Nephron progenitor cell (in vitro differentiated cells): ENCODE data around the gene PRDM2.

Experiments
- DNase-seq: peaks from one replicate; pipeline ENCODE4 v3.0.0; 2021
- H3K27ac Mint-ChIP-seq: 2 replicates; pipeline ENCODE4 v1.8.0; 2021; ENCODE audit warnings: mild to moderate bottlenecking, moderate library complexity, mixed read lengths
- H3K27me3 Mint-ChIP-seq: 2 replicates; pipeline ENCODE4 v1.8.0; 2021; ENCODE audit warnings: mild to moderate bottlenecking, low read depth, mixed read lengths; ENCODE audit not compliant: poor library complexity
- H3K36me3 Mint-ChIP-seq: 2 replicates; pipeline ENCODE4 v1.8.0; 2021; ENCODE audit warnings: low read depth, mixed read lengths
- H3K4me1 Mint-ChIP-seq: 2 replicates; pipeline ENCODE4 v1.8.0; 2021; ENCODE audit warnings: mixed read lengths
- H3K4me3 Mint-ChIP-seq: 2 replicates; pipeline ENCODE4 v1.8.0; 2021; ENCODE audit warnings: mild to moderate bottlenecking, moderate library complexity, mixed read lengths
- H3K9me3 Mint-ChIP-seq: 2 replicates; pipeline ENCODE4 v1.8.0; 2021; ENCODE audit warnings: mild to moderate bottlenecking, moderate library complexity, mixed read lengths
- CTCF ChIP-seq: fragments of 200-600 bp; sonication (generic); IDR thresholded peaks from 2 replicates; pipeline ENCODE4 v1.5.0; 2021; ENCODE audit warnings: antibody characterized with exemption

PRDM2 gene

GRCh38 chr1:13824626-13825025 lies 124.6 kb downstream of the PRDM2 start:
- H3K4me3 Mint-ChIP-seq = no peak overlapping the region
- peaks cover 43% of the 10 kb centered on the region for H3K36me3 Mint-ChIP-seq
- peaks cover 7% of the 10 kb centered on the region for H3K9me3 Mint-ChIP-seq
- H3K27me3 Mint-ChIP-seq = peaks cover 19% of the 10 kb centered on the region
- TF ChIP-seq CTCF = no peak
- no peak for DNase-seq
- peak overlapping the region; percentile 77 for H3K27ac Mint-ChIP-seq
- H3K4me1 Mint-ChIP-seq = no peaks in the 10 kb centered on the region

GRCh38 chr1:13825033-13825432 lies 125.0 kb downstream of the PRDM2 start:
- no peak for DNase-seq
- H3K9me3 Mint-ChIP-seq = peaks cover 7% of the 10 kb centered on the region
- H3K27me3 Mint-ChIP-seq = peaks cover 20% of the 10 kb centered on the region
- H3K36me3 Mint-ChIP-seq = peaks cover 43% of the 10 kb centered on the region
- no peak overlapping the region for H3K4me3 Mint-ChIP-seq
- peak overlapping the region; percentile 77 for H3K27ac Mint-ChIP-seq
- no peaks in the 10 kb centered on the region for H3K4me1 Mint-ChIP-seq
- TF ChIP-seq CTCF = no peak

GRCh38 chr1:13826009-13826408 lies 126.0 kb downstream of the PRDM2 start:
- Mint-ChIP-seq H3K4me3 (no peak overlapping the region), H3K36me3 (peaks cover 43% of the 10 kb centered on the region), H3K27me3 (peaks cover 20% of the 10 kb centered on the region), H3K9me3 (peaks cover 7% of the 10 kb centered on the region), H3K4me1 (no peaks in the 10 kb centered on the region), H3K27ac (no peak overlapping the region)
- TF ChIP-seq CTCF = no peak
- no peak for DNase-seq

- Mint-ChIP-seq H3K4me1 (no peaks in the 10 kb centered on the region), H3K27me3 (peaks cover 20% of the 10 kb centered on the region), H3K4me3 (no peak overlapping the region), H3K27ac (no peak overlapping the region), H3K9me3 (peaks cover 7% of the 10 kb centered on the region), H3K36me3 (peaks cover 43% of the 10 kb centered on the region)
- TF ChIP-seq CTCF = no peak
- DNase-seq = no peak
Observed at GRCh38 chr1:13826591-13826990, 126.6 kb downstream of the PRDM2 start.

- no peaks in the 10 kb centered on the region for H3K4me1 Mint-ChIP-seq
- peak overlapping the region; percentile 49 for H3K4me3 Mint-ChIP-seq
- H3K27ac Mint-ChIP-seq = no peak overlapping the region
- peak; percentile 65 for TF ChIP-seq CTCF
- peak; percentile 68 for DNase-seq
- H3K27me3 Mint-ChIP-seq = peaks cover 31% of the 10 kb centered on the region
- H3K36me3 Mint-ChIP-seq = peaks cover 23% of the 10 kb centered on the region
- peaks cover 5% of the 10 kb centered on the region for H3K9me3 Mint-ChIP-seq
Observed at GRCh38 chr1:13828454-13829151, 128.6 kb downstream of the PRDM2 start.

- peaks cover 37% of the 10 kb centered on the region for H3K27me3 Mint-ChIP-seq
- H3K4me1 Mint-ChIP-seq = no peaks in the 10 kb centered on the region
- DNase-seq = no peak
- H3K27ac Mint-ChIP-seq = no peak overlapping the region
- peaks cover 5% of the 10 kb centered on the region for H3K9me3 Mint-ChIP-seq
- no peak for TF ChIP-seq CTCF
- peaks cover 16% of the 10 kb centered on the region for H3K36me3 Mint-ChIP-seq
- H3K4me3 Mint-ChIP-seq = peak overlapping the region; percentile 49
Observed at GRCh38 chr1:13829152-13829769, 129.3 kb downstream of the PRDM2 start.
